BE2C (cell line): ENCODE data around the gene NXN.
"Not testable (repeated sequence)": the region's sequence is repeated elsewhere in the genome, so short reads cannot be mapped to it uniquely, and the experiment has no call there.

Experiments used
- DNase-seq: peaks from one replicate; pipeline ENCODE4 v3.0.0-alpha.2; 2020
- H3K27me3 ChIP-seq: fragments of 250-450 bp; sonication (Bioruptor Pico); 2 replicates; pipeline ENCODE4 v1.5.1; 2020; ENCODE audit warnings: mild to moderate bottlenecking
- H3K36me3 ChIP-seq: fragments of 250-450 bp; sonication (Bioruptor Pico); 2 replicates; pipeline ENCODE4 v1.5.1; 2020; ENCODE audit warnings: mild to moderate bottlenecking
- H3K4me1 ChIP-seq: fragments of 250-450 bp; sonication (Bioruptor Pico); 2 replicates; pipeline ENCODE4 v1.5.1; 2020
- H3K4me3 ChIP-seq: 2 replicates; pipeline ENCODE4 v1.5.1; 2011; ENCODE audit warnings: low read depth, low read length
- H3K9me3 ChIP-seq: fragments of 250-450 bp; sonication (Bioruptor Pico); 2 replicates; pipeline ENCODE4 v1.5.1; 2020
- CTCF ChIP-seq: IDR thresholded peaks from 2 replicates; pipeline ENCODE4 v1.5.1; 2012; ENCODE audit warnings: mild to moderate bottlenecking, low read depth, low read length

NXN gene

GRCh38 chr17:753418-753817 is 226.2 kb downstream of the NXN start:
- no peaks in the 10 kb centered on the region for H3K9me3 ChIP-seq
- DNase-seq, result no peak
- TF ChIP-seq CTCF, result no peak
- H3K4me1 ChIP-seq, result no peaks in the 10 kb centered on the region
- no peaks in the 10 kb centered on the region for H3K36me3 ChIP-seq
- no peaks in the 10 kb centered on the region for H3K27me3 ChIP-seq
- H3K4me3 ChIP-seq, result no peak overlapping the region

- Histone ChIP-seq H3K9me3 (no peaks in the 10 kb centered on the region), H3K36me3 (no peaks in the 10 kb centered on the region; the same call in none of the 2 replicates), H3K4me3 (peak overlapping the region; percentile 47), H3K27me3 (no peaks in the 10 kb centered on the region), H3K4me1 (no peaks in the 10 kb centered on the region)
- TF ChIP-seq CTCF, result no peak
- peak; percentile 18 for DNase-seq
Measured at GRCh38 chr17:752620-753219, 226.9 kb downstream of the NXN start.

GRCh38 chr17:752002-752619 is 227.5 kb downstream of the NXN start, which contains the start of gene GEMIN4:
GEMIN4 (minus strand) TSS chr17:752264; CDS start chr17:752142, 122 bp downstream.
- Histone ChIP-seq H3K4me1 (no peaks in the 10 kb centered on the region), H3K27me3 (no peaks in the 10 kb centered on the region), H3K36me3 (peaks cover 6% of the 10 kb centered on the region), H3K9me3 (no peaks in the 10 kb centered on the region), H3K4me3 (peak within 1 kb of the TSS; percentile 78)
- peak; percentile 65 for TF ChIP-seq CTCF
- peak; percentile 89 for DNase-seq

- TF ChIP-seq CTCF, result no peak
- Histone ChIP-seq H3K9me3 (no peaks in the 10 kb centered on the region), H3K4me1 (no peaks in the 10 kb centered on the region), H3K4me3 (peak overlapping the region; percentile 78), H3K27me3 (no peaks in the 10 kb centered on the region), H3K36me3 (peaks cover 10% of the 10 kb centered on the region)
- DNase-seq, result no peak
Measured at GRCh38 chr17:751269-752001, 228.1 kb downstream of the NXN start.

- H3K4me3 ChIP-seq, result peak overlapping the region; percentile 78
- H3K36me3 ChIP-seq, result peaks cover 17% of the 10 kb centered on the region
- TF ChIP-seq CTCF, result no peak
- H3K4me1 ChIP-seq, result no peaks in the 10 kb centered on the region
- no peak for DNase-seq
- H3K9me3 ChIP-seq, result no peaks in the 10 kb centered on the region
- H3K27me3 ChIP-seq, result no peaks in the 10 kb centered on the region
Measured at GRCh38 chr17:750431-751037, 229.0 kb downstream of the NXN start.

GRCh38 chr17:749359-749758 is 230.2 kb downstream of the NXN start:
- H3K4me1 ChIP-seq, DNase-seq, H3K27me3 ChIP-seq, H3K9me3 ChIP-seq, H3K4me3 ChIP-seq: not testable (repeated sequence)
- H3K36me3 ChIP-seq, result peaks cover 27% of the 10 kb centered on the region
